HCT116 (cell line): Measurements from ENCODE around the gene ACAP2.
"Not testable (repeated sequence)": the region's sequence is repeated elsewhere in the genome, so short reads cannot be mapped to it uniquely, and the experiment has no call there.

Experiments
- CEBPB ChIP-seq: IDR thresholded peaks from 2 replicates; pipeline ENCODE4 v1.6.1; 2012; ENCODE audit warnings: low read depth
- EZH2 ChIP-seq: fragments of 200-600 bp; sonication (generic); IDR thresholded peaks from 2 replicates; pipeline ENCODE4 v1.6.1; 2017; ENCODE audit warnings: antibody characterized with exemption, mixed run types
- JUND ChIP-seq: IDR thresholded peaks from 2 replicates; pipeline ENCODE4 v1.6.1; 2012
- POLR2A ChIP-seq: IDR thresholded peaks from 2 replicates; pipeline ENCODE4 v1.7.0; 2011; ENCODE audit warnings: borderline replicate concordance; ENCODE audit not compliant: insufficient read depth, insufficient read length; ENCODE audit errors: extremely low read depth
- POLR2AphosphoS5 ChIP-seq: IDR thresholded peaks from 2 replicates; pipeline ENCODE4 v1.6.1; 2011; ENCODE audit warnings: mild to moderate bottlenecking, low read depth, low read length, moderate library complexity
- RAD21 ChIP-seq: IDR thresholded peaks from 2 replicates; pipeline ENCODE4 v1.6.1; 2012; ENCODE audit warnings: low read depth, mild to moderate bottlenecking
- SRF ChIP-seq: IDR thresholded peaks from 2 replicates; pipeline ENCODE4 v1.6.1; 2012; ENCODE audit warnings: low read depth
- TCF7L2 ChIP-seq: IDR thresholded peaks from 2 replicates; pipeline ENCODE4 v1.7.0; 2011; ENCODE audit warnings: borderline replicate concordance, inconsistent platforms; ENCODE audit not compliant: insufficient read depth, insufficient read length; ENCODE audit errors: extremely low read depth
- TF ChIP-seq, protein P1 (sequence below): IDR thresholded peaks from 2 replicates; pipeline ENCODE4 v1.6.1; 2012
- TF ChIP-seq, protein P2 (sequence below), 3 experiments: fragments of 200-600 bp in 1 of 3; sonication (generic) in 1 of 3; IDR thresholded peaks in 2 of 3; conservative IDR thresholded peaks in 1 of 3; 2 replicates each; pipeline ENCODE4 v1.5.1; 2012 to 2017; ENCODE audit warnings: low read depth in 2 of 3, low read length in 2 of 3, antibody characterized with exemption in 1 of 3, borderline replicate concordance in 1 of 3, control low read depth in 1 of 3, mild to moderate bottlenecking in 1 of 3, mixed read lengths in 1 of 3, mixed run types in 1 of 3, moderate library complexity in 1 of 3; ENCODE audit not compliant: insufficient read depth in 1 of 3
- TF ChIP-seq, protein P3 (sequence below): IDR thresholded peaks from 2 replicates; pipeline ENCODE4 v1.6.1; 2012

DNA sequence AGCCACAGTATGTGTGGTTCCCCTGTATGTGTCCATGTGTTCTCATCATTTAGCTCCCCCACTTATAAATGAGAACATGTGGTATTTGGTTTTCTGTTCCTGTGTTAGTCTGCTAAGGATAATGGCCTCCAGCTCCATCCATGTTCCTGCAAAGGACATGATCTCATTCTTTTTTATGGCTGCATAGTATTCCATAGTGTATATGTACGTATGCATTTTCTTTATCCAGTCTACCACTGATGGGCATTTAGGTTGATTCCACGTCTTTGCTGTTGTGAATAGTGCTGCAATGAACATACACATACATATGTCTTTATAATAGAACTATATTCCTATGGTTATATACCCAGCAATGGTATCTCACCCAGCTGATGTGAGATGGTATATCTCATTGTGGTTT, 88.8 kb downstream of the ACAP2 start:
- TF ChIP-seq, protein P1, sequence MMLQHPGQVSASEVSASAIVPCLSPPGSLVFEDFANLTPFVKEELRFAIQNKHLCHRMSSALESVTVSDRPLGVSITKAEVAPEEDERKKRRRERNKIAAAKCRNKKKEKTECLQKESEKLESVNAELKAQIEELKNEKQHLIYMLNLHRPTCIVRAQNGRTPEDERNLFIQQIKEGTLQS, result not testable (repeated sequence)
- not testable (repeated sequence) for TF ChIP-seq EZH2, POLR2AphosphoS5, RAD21, CEBPB, POLR2A, JUND, TCF7L2, SRF
- TF ChIP-seq, protein P2, sequence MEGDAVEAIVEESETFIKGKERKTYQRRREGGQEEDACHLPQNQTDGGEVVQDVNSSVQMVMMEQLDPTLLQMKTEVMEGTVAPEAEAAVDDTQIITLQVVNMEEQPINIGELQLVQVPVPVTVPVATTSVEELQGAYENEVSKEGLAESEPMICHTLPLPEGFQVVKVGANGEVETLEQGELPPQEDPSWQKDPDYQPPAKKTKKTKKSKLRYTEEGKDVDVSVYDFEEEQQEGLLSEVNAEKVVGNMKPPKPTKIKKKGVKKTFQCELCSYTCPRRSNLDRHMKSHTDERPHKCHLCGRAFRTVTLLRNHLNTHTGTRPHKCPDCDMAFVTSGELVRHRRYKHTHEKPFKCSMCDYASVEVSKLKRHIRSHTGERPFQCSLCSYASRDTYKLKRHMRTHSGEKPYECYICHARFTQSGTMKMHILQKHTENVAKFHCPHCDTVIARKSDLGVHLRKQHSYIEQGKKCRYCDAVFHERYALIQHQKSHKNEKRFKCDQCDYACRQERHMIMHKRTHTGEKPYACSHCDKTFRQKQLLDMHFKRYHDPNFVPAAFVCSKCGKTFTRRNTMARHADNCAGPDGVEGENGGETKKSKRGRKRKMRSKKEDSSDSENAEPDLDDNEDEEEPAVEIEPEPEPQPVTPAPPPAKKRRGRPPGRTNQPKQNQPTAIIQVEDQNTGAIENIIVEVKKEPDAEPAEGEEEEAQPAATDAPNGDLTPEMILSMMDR (IDR thresholded peaks at IDR 0.05 in 2 of 3, conservative IDR thresholded peaks at IDR 0.05 in 1 of 3; ENCODE audit: borderline replicate concordance in 1 of 3, insufficient read depth in 1 of 3, low read depth in 2 of 3, low read length in 2 of 3), result not testable (repeated sequence)
- TF ChIP-seq, protein P3, sequence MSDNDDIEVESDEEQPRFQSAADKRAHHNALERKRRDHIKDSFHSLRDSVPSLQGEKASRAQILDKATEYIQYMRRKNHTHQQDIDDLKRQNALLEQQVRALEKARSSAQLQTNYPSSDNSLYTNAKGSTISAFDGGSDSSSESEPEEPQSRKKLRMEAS, result not testable (repeated sequence)
